ENCODE data around the gene PLAC1. TPM values are rescaled to one million over a fixed set of nuclear protein-coding genes. Genes with fewer than 3 reads are reported as not detected.

PLAC1 gene
- total and polyA plus RNA-seq, 9 donors = 0.12 to 0.62 (median 0.40) TPM; not detected in 4

DNA sequence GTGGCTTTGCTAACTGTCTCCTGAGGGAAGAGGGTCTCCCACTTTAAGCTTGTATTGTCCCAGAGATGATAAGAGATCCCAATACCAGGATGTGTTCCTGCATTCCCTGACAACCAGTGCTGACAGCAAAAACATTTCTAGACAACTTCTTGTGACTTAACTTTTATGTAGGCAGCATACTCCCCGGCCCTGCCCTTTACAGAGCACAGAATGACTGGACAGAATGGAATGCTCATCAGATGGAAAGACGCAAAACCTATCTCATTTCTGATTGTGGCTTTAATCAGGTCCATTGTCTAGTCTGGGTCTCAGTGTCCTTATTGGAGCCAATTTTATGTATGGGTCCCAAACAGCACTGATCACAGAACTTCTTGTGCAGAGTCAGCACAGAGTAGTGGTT lies 18.2 kb upstream of the PLAC1 start:
- H3K4me1 ChIP-seq (ENCODE audit: insufficient read depth) = no peaks in the 10 kb centered on the region
- H3K27ac ChIP-seq = no peak overlapping the region
- no peaks in the 10 kb centered on the region for H3K9me3 ChIP-seq
- no peak overlapping the region for H3K4me3 ChIP-seq
- TF ChIP-seq, protein P1, sequence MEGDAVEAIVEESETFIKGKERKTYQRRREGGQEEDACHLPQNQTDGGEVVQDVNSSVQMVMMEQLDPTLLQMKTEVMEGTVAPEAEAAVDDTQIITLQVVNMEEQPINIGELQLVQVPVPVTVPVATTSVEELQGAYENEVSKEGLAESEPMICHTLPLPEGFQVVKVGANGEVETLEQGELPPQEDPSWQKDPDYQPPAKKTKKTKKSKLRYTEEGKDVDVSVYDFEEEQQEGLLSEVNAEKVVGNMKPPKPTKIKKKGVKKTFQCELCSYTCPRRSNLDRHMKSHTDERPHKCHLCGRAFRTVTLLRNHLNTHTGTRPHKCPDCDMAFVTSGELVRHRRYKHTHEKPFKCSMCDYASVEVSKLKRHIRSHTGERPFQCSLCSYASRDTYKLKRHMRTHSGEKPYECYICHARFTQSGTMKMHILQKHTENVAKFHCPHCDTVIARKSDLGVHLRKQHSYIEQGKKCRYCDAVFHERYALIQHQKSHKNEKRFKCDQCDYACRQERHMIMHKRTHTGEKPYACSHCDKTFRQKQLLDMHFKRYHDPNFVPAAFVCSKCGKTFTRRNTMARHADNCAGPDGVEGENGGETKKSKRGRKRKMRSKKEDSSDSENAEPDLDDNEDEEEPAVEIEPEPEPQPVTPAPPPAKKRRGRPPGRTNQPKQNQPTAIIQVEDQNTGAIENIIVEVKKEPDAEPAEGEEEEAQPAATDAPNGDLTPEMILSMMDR (IDR thresholded peaks at IDR 0.05) = no peak
- TF ChIP-seq EP300 (IDR thresholded peaks at IDR 0.05) (no peak), POLR2A (IDR thresholded peaks at IDR 0.05) (no peak)
- intact Hi-C loops (cut with DNase I) = no loop called here
- no peaks in the 10 kb centered on the region for H3K36me3 ChIP-seq
- no peaks in the 10 kb centered on the region for H3K27me3 ChIP-seq
- WGBS, 3 donors = 43 to 56% (median 54%) methylated on average over 2 of the region's 2 CpGs
- no peak for DNase-seq

DNA sequence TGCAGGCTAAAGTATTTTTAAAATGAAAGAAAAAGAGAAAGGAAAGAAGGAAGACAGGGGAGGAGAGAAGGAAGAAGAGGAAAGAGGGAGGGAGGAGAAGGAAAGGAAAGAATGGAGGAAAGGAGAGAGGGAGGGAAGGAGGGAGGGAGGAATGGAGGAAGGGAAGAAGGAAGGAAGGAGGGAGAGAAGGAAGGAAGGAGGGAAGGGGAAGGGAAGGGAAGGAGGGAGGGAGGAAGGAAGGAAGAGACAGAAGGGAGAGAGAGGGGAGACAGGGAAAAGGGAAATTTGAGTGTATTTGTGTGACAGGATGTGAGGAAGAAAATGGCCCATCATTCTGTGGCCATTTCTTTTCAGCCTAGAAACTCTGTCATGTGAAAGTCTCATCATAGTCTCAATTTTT lies 14.9 kb upstream of the PLAC1 start:
- no peaks in the 10 kb centered on the region for H3K9me3 ChIP-seq
- TF ChIP-seq EP300 (IDR thresholded peaks at IDR 0.05) = no peak
- TF ChIP-seq, protein P1 (IDR thresholded peaks at IDR 0.05) = no peak
- no peak for TF ChIP-seq POLR2A (IDR thresholded peaks at IDR 0.05)
- H3K27ac ChIP-seq = no peak overlapping the region
- DNase-seq = no peak
- intact Hi-C loops (cut with DNase I) = no loop called here
- H3K27me3 ChIP-seq = no peaks in the 10 kb centered on the region
- no peak overlapping the region for H3K4me3 ChIP-seq
- H3K36me3 ChIP-seq = no peaks in the 10 kb centered on the region
- peaks cover 6% of the 10 kb centered on the region for H3K4me1 ChIP-seq (ENCODE audit: insufficient read depth)

DNA sequence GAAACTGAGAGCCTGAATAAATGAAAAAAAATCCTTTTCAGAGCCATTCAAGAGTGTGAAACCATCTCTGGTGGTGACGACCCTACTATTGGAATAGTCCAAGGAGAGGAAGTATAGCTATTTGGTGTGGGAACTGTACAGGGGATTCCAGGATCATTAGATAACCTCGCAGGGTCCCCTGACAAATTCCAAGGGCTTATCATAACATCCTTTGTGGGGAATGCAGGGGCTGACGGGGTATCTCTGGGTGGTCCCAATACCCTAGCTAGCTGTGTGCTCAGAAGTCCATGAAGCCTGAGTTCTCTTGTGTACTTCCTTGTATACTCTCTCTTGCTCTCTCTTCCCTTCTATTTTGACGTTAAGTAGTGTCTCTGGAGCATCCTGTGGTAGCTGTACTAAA lies 13.8 kb upstream of the PLAC1 start:
- H3K27me3 ChIP-seq = no peaks in the 10 kb centered on the region
- intact Hi-C loops (cut with DNase I) = no loop called here
- no peak overlapping the region for H3K4me3 ChIP-seq
- H3K4me1 ChIP-seq (ENCODE audit: insufficient read depth) = peaks cover 6% of the 10 kb centered on the region
- DNase-seq = no peak
- H3K36me3 ChIP-seq = no peaks in the 10 kb centered on the region
- no peak overlapping the region for H3K27ac ChIP-seq
- TF ChIP-seq, protein P1 (IDR thresholded peaks at IDR 0.05) = no peak
- WGBS, 3 donors = 60 to 71% (median 61%) methylated on average over 4 of the region's 4 CpGs
- no peaks in the 10 kb centered on the region for H3K9me3 ChIP-seq

DNA sequence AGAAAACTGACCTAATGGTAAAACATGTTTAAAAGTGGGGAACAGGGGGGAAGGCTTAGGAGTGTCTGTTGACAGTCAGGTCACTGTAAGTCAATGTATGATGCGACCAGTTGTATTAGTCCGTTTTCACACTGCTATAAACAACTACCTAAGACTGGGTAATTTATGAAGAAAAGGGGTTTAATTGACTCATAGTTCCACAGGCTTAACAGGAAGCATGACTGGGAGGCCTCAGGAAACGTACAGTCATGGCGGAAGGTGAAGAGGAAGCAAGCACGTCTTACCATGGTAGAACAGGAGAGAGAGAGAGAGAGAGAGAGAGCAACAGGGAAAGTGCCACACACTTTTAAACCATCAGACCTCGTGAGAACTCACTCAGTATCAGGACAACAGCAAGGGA lies 13.0 kb upstream of the PLAC1 start:
- TF ChIP-seq EP300 (IDR thresholded peaks at IDR 0.05) (no peak), POLR2A (IDR thresholded peaks at IDR 0.05) (no peak)
- TF ChIP-seq, protein P1 (IDR thresholded peaks at IDR 0.05) = no peak
- Histone ChIP-seq H3K27me3 (no peaks in the 10 kb centered on the region), H3K4me3 (no peak overlapping the region), H3K27ac (no peak overlapping the region), H3K4me1 (ENCODE audit: insufficient read depth) (peaks cover 6% of the 10 kb centered on the region), H3K9me3 (no peaks in the 10 kb centered on the region), H3K36me3 (no peaks in the 10 kb centered on the region)
- intact Hi-C loops (cut with DNase I) = no loop called here
- no peak for DNase-seq
- 69 to 73% (median 71%) methylated on average over 6 of the region's 6 CpGs for WGBS, 3 donors

All from ovary (tissue), 9 donors.